ENCODE measurements around the gene RPP25L.

DNA sequence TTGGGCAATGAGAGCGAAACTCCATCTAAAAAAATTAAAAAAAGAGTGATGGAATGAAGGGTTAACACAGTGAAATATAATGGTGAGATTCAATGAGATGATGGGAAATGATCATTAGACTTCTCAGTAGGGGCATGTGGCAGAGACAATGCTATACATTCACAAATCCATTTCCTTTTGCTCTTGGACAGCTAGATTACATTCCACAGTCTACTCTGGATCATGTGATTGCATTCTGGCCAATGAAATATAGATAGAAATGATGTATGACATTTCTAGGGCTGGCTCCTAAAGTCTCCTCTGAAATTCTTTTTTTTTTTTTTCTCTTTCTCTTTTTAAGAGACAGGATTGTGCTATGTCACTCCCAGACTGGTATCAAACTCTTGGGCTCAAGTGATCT is 30.8 kb upstream of the RPP25L start:
- no peak for TF ChIP-seq GATA2 (IDR thresholded peaks at IDR 0.05; ENCODE audit: low read depth, low read length)
- TF ChIP-seq GATA3 (IDR thresholded peaks at IDR 0.05; ENCODE audit: low read depth, low read length) = no peak
